OCI-LY3 (cell line): ENCODE measurements around the gene PCNX1.
"Not testable (repeated sequence)": the region's sequence is repeated elsewhere in the genome, so short reads cannot be mapped to it uniquely, and the experiment has no call there.

Experiments used
- H2AFZ ChIP-seq: fragments of 200-600, 300-600 bp; shearing (Covaris generic); 2 replicates; pipeline ENCODE4 v1.6.0; 2014; ENCODE audit warnings: antibody characterized with exemption, low read depth, low read length
- H3K27ac ChIP-seq: fragments of 200-600, 300-600 bp; sonication (generic); 2 replicates; pipeline ENCODE4 v1.5.1; 2014; ENCODE audit warnings: mild to moderate bottlenecking, low read length, moderate library complexity, mixed read lengths
- H3K27me3 ChIP-seq: fragments of 200-600, 300-600 bp; sonication (generic); 2 replicates; pipeline ENCODE4 v1.6.1; 2014; ENCODE audit warnings: low read depth, low read length, mixed read lengths
- H3K36me3 ChIP-seq: fragments of 200-600, 300-600 bp; sonication (generic); replicated peaks from 2 replicates; pipeline ENCODE3; 2014; ENCODE audit warnings: low read depth, low read length, mixed read lengths
- H3K4me1 ChIP-seq: fragments of 300-600, 200-600 bp; sonication (generic); 2 replicates; pipeline ENCODE4 v1.6.1; 2014; ENCODE audit warnings: low read length, mixed read lengths
- H3K4me2 ChIP-seq: fragments of 200-600, 300-600 bp; sonication (generic); 2 replicates; pipeline ENCODE4 v1.6.1; 2014; ENCODE audit warnings: low read length, mixed read lengths
- H3K4me3 ChIP-seq: fragments of 300-600, 200-600 bp; sonication (generic); 2 replicates; pipeline ENCODE4 v1.5.1; 2014; ENCODE audit warnings: antibody characterized with exemption, mild to moderate bottlenecking, low read length, moderate library complexity
- H3K79me2 ChIP-seq: fragments of 300-600, 200-600 bp; shearing (Covaris generic); 2 replicates; pipeline ENCODE4 v1.6.1; 2014; ENCODE audit warnings: mild to moderate bottlenecking, low read length, mixed read lengths
- H3K9ac ChIP-seq: fragments of 300-600, 200-600 bp; shearing (Covaris generic); 2 replicates; pipeline ENCODE4 v1.6.0; 2014; ENCODE audit warnings: mild to moderate bottlenecking, low read length, moderate library complexity
- H3K9me3 ChIP-seq: fragments of 200-600, 300-600 bp; shearing (Covaris generic); 2 replicates; pipeline ENCODE4 v1.6.1; 2014; ENCODE audit warnings: low read length, mixed read lengths; ENCODE audit not compliant: insufficient read depth
- H4K20me1 ChIP-seq: fragments of 200-600, 300-600 bp; sonication (generic); 2 replicates; pipeline ENCODE4 v1.6.1; 2016; ENCODE audit warnings: low read length, mixed read lengths; ENCODE audit not compliant: insufficient read depth
- EZH2phosphoT487 ChIP-seq: fragments of 200-600 bp; shearing (Covaris generic); IDR thresholded peaks from 2 replicates; pipeline ENCODE4 v1.6.1; 2018; ENCODE audit warnings: antibody characterized with exemption, mixed run types, low read depth
- TF ChIP-seq, protein P1 (sequence below): fragments of 200-600, 300-600 bp; sonication (generic); IDR thresholded peaks from 2 replicates; pipeline ENCODE4 v1.5.1; 2014; ENCODE audit warnings: antibody characterized with exemption, low read length, low read depth

PCNX1 gene

DNA sequence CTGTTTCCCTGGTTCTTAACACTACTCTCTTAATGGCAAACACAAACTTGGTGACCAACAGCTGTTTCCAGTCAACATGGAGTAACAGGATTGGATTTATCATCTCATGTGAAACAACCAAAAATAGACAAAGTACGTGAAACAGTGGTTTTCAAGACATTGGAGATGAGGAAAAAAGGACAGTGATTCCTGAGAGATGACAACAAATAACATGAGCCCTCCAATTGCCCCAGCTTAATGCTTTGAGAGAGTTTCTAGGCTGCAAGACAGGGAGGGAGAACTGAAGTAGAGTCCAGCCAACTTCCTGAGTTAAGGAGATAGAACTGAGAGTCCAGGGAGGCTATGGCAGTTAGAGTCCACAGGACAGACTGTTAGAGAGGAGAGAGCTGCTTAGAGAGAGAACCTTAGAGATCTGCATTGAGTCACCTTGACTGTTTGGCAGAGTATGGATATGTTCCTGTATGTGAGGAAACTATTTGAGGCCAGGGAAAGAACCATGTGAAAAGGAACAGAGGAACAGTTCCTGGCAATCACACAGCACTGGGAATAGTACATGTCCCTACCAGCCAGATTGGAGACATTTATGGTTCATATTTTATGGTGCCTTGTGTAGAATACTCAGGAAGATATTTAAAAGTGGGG is 106.4 kb downstream of the PCNX1 start:
- no peaks in the 10 kb centered on the region for H3K4me1 ChIP-seq
- peaks cover 10% of the 10 kb centered on the region for H3K36me3 ChIP-seq
- no peaks in the 10 kb centered on the region for H3K79me2 ChIP-seq
- no peak overlapping the region for H2AFZ ChIP-seq
- no peaks in the 10 kb centered on the region for H3K9me3 ChIP-seq
- H3K27me3 ChIP-seq: no peaks in the 10 kb centered on the region
- no peaks in the 10 kb centered on the region for H4K20me1 ChIP-seq
- no peak overlapping the region for H3K4me2 ChIP-seq
- no peak overlapping the region for H3K9ac ChIP-seq
- TF ChIP-seq, protein P1, sequence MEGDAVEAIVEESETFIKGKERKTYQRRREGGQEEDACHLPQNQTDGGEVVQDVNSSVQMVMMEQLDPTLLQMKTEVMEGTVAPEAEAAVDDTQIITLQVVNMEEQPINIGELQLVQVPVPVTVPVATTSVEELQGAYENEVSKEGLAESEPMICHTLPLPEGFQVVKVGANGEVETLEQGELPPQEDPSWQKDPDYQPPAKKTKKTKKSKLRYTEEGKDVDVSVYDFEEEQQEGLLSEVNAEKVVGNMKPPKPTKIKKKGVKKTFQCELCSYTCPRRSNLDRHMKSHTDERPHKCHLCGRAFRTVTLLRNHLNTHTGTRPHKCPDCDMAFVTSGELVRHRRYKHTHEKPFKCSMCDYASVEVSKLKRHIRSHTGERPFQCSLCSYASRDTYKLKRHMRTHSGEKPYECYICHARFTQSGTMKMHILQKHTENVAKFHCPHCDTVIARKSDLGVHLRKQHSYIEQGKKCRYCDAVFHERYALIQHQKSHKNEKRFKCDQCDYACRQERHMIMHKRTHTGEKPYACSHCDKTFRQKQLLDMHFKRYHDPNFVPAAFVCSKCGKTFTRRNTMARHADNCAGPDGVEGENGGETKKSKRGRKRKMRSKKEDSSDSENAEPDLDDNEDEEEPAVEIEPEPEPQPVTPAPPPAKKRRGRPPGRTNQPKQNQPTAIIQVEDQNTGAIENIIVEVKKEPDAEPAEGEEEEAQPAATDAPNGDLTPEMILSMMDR: no peak
- TF ChIP-seq EZH2phosphoT487: no peak
- no peak overlapping the region for H3K27ac ChIP-seq
- no peak overlapping the region for H3K4me3 ChIP-seq

DNA sequence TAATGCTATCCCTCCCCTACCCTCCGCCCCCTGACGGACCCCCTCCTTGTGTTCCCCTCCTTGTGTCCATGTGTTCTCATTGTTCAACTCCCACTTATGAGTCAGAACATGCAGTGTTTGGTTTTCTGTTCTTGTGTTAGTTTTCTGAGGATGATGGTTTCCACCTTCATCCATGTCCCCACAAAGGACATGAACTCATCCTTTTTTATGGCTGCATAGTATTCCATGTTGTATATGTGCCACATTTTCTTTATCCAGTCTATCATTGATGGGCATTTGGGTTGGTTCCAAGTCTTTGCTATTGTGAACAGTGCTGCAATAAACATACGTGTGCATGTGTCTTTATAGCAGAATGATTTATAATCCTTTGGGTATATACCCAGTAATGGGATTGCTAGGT is 112.7 kb downstream of the PCNX1 start:
- H3K4me3 ChIP-seq, H3K36me3 ChIP-seq, H4K20me1 ChIP-seq, H3K27ac ChIP-seq, H3K9me3 ChIP-seq, H3K27me3 ChIP-seq, H3K4me2 ChIP-seq, H3K9ac ChIP-seq, H3K4me1 ChIP-seq, H2AFZ ChIP-seq, H3K79me2 ChIP-seq: not testable (repeated sequence)

DNA sequence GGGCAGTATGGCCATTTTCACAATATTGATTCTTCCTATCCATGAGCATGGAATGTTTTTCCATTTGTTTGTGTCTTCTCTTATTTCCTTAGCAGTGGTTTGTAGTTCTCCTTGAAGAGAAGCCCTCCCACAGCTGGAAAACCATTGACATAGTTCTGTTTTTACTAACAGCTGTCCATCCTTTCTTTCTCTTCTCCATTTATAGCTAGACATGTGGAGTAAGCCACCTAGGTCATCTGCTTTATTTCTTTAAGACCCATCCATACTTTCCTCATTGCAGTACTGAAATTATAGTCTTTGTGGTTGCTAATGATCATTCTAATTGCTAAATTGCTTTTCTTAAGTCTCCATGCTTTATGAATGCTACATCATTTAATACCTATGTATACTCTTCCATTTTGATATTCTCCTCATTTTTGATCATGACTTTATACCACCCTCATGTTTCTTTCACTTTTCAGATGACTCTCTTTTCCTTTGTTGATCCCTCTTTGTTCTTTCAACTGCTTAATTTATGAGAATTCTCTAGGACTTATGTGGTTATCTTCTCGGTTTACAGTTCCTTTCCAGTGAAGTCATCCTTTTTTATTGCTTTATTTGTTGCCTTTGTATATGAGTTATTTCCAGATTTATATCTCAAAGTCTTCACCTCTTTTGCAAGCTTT is 114.2 kb downstream of the PCNX1 start:
- 0 out of 2 replicates have a peak, but pooled peaks cover 3% of the 10 kb centered on the region for H4K20me1 ChIP-seq
- H3K36me3 ChIP-seq: peaks cover 5% of the 10 kb centered on the region
- H3K4me2 ChIP-seq: no peak overlapping the region
- H3K27me3 ChIP-seq: no peaks in the 10 kb centered on the region
- H2AFZ ChIP-seq: no peak overlapping the region
- peaks cover 8% of the 10 kb centered on the region for H3K4me1 ChIP-seq
- no peak for TF ChIP-seq EZH2phosphoT487
- TF ChIP-seq, protein P1: no peak
- H3K27ac ChIP-seq: no peak overlapping the region
- no peaks in the 10 kb centered on the region for H3K79me2 ChIP-seq
- H3K4me3 ChIP-seq: no peak overlapping the region
- no peaks in the 10 kb centered on the region for H3K9me3 ChIP-seq
- H3K9ac ChIP-seq: no peak overlapping the region

DNA sequence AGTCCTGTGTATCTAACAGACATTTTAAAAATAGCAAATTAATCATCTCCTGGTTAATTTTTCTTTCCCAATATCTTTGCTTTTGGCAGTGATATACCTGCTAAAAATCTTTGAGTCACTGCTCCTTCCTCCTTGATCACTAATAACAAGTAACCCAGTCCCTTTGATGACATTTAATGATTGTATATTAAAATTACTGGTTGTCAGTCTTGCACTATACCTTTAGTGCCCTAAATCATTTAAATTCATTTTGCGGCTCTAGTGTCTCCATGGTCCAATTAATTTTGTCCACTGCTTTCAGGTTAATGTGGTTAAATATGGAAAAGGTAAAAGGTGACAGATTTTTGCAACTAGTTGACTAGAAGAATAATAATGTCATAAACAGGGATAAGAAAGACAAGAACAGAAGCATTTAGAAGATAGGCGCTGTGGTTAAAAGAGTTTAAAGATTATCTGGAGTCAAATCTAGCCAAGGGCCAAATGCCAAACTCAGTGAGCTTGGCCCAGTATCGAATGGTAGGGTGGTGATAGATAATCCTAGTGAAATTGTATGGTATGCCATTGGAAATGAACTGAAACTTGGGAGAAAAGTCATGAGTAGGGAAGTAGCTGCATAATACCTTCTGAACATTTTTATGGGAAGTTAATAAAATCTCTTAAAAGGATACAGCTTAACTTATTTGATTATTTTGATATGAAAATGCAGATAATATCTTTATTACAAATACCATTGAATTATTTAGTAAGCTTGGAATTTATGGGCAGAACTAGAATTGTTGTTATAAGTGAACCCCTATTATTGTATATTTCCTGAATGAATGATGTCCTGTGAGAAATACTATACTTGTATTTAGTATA is 115.0 kb downstream of the PCNX1 start:
- no peak overlapping the region for H3K4me3 ChIP-seq
- TF ChIP-seq EZH2phosphoT487: no peak
- TF ChIP-seq, protein P1: no peak
- no peaks in the 10 kb centered on the region for H3K79me2 ChIP-seq
- H3K36me3 ChIP-seq: peaks cover 5% of the 10 kb centered on the region
- no peak overlapping the region for H3K9ac ChIP-seq
- H4K20me1 ChIP-seq: 0 out of 2 replicates have a peak, but pooled peaks cover 3% of the 10 kb centered on the region
- H3K4me1 ChIP-seq: peaks cover 8% of the 10 kb centered on the region
- H3K27ac ChIP-seq: no peak overlapping the region
- no peak overlapping the region for H3K4me2 ChIP-seq
- H3K9me3 ChIP-seq: no peaks in the 10 kb centered on the region
- H3K27me3 ChIP-seq: no peaks in the 10 kb centered on the region
- H2AFZ ChIP-seq: no peak overlapping the region
